Fibroblast of lung (primary cell): ENCODE data around the gene TRAF2. TPM values are rescaled to one million over a fixed set of nuclear protein-coding genes. Genes with fewer than 3 reads are reported as not detected.

ENCODE experiments used
- DNase-seq, 2 donors: peaks; one replicate each; pipeline versions ENCODE4 v3.0.0 to v3.0.0-alpha.2; 2010; ENCODE audit warnings: low read depth in 2 of 2
- H2AFZ ChIP-seq: 2 replicates; pipeline ENCODE4 v1.5.1; 2012; ENCODE audit warnings: low read length, control low read depth, inconsistent platforms
- H3K27ac ChIP-seq: 2 replicates; pipeline ENCODE4 v1.5.1; 2011; ENCODE audit warnings: low read length, control low read depth; ENCODE audit not compliant: insufficient read depth
- H3K27me3 ChIP-seq: 2 replicates; pipeline ENCODE4 v1.5.1; 2011; ENCODE audit warnings: mild to moderate bottlenecking, low read length; ENCODE audit not compliant: control insufficient read depth, insufficient read depth
- H3K36me3 ChIP-seq: 2 replicates; pipeline ENCODE4 v1.5.1; 2011; ENCODE audit warnings: low read length; ENCODE audit not compliant: control insufficient read depth, insufficient read depth
- H3K4me1 ChIP-seq: 2 replicates; pipeline ENCODE4 v1.5.1; 2011; ENCODE audit warnings: low read length; ENCODE audit not compliant: control insufficient read depth, insufficient read depth; ENCODE audit errors: extremely low read depth
- H3K4me2 ChIP-seq: 2 replicates; pipeline ENCODE4 v1.5.1; 2011; ENCODE audit warnings: low read length, control low read depth; ENCODE audit not compliant: insufficient read depth; ENCODE audit errors: extremely low read depth
- H3K4me3 ChIP-seq, 4 experiments: fragments of 200-600 bp in 1 of 4; sonication (generic) in 1 of 4; replicated peaks in 1 of 4; 2 replicates each; pipeline ENCODE4 v1.5.1; 2011 to 2016; ENCODE audit warnings: low read length in 4 of 4, low read depth in 3 of 4, mild to moderate bottlenecking in 3 of 4, control low read depth in 2 of 4, inconsistent platforms in 1 of 4, mixed read lengths in 1 of 4; ENCODE audit not compliant: insufficient read depth in 1 of 4; ENCODE audit errors: control extremely low read depth in 1 of 4
- H3K79me2 ChIP-seq: 2 replicates; pipeline ENCODE4 v1.5.1; 2012; ENCODE audit warnings: mild to moderate bottlenecking, low read length, inconsistent platforms; ENCODE audit not compliant: control insufficient read depth, insufficient read depth
- H3K9ac ChIP-seq: 2 replicates; pipeline ENCODE4 v1.5.1; 2011; ENCODE audit warnings: mild to moderate bottlenecking, low read length, control low read depth; ENCODE audit not compliant: insufficient read depth
- H3K9me3 ChIP-seq: 2 replicates; pipeline ENCODE4 v1.5.1; 2012; ENCODE audit warnings: low read depth, low read length; ENCODE audit not compliant: control insufficient read depth, insufficient read depth
- H4K20me1 ChIP-seq: 2 replicates; pipeline ENCODE4 v1.5.1; 2011; ENCODE audit warnings: low read length; ENCODE audit not compliant: control insufficient read depth, insufficient read depth; ENCODE audit errors: extremely low read depth
- EZH2 ChIP-seq: IDR thresholded peaks from 2 replicates; pipeline ENCODE4 v1.5.1; 2012; ENCODE audit warnings: low read length, control low read depth, mild to moderate bottlenecking; ENCODE audit errors: missing control alignments
- polyA plus RNA-seq, 2 donors: library from polyadenylated mRNA; depleted of rRNA in 1 of 2; stranded (reverse) in 1 of 2; unstranded in 1 of 2; fragments of >200 nt; gene quantifications; 2 replicates each; pipeline ENCODE4 v1.2.1, GENCODE V29; 2011 to 2012; ENCODE audit warnings: missing spikeins in 1 of 2
- total RNA-seq: library from RNA; depleted of rRNA; stranded (reverse); fragments of >200 nt; gene quantifications from 2 replicates; pipeline ENCODE4 v1.2.1, GENCODE V29; 2014
- TF ChIP-seq, protein P1 (sequence below), 2 donors: IDR thresholded peaks in 1 of 2; conservative IDR thresholded peaks in 1 of 2; 1 replicate in 1 of 2; 2 replicates in 1 of 2; pipeline ENCODE4 v1.5.1; 2011 to 2012; ENCODE audit warnings: low read length in 2 of 2, control low read depth in 1 of 2, inconsistent platforms in 1 of 2, low read depth in 1 of 2, mild to moderate bottlenecking in 1 of 2

TRAF2 gene
- total and polyA plus RNA-seq, 2 donors (not counting 1 experiment from before 2014, with no cell fraction given): 3.7 to 8.4 TPM

DNA sequence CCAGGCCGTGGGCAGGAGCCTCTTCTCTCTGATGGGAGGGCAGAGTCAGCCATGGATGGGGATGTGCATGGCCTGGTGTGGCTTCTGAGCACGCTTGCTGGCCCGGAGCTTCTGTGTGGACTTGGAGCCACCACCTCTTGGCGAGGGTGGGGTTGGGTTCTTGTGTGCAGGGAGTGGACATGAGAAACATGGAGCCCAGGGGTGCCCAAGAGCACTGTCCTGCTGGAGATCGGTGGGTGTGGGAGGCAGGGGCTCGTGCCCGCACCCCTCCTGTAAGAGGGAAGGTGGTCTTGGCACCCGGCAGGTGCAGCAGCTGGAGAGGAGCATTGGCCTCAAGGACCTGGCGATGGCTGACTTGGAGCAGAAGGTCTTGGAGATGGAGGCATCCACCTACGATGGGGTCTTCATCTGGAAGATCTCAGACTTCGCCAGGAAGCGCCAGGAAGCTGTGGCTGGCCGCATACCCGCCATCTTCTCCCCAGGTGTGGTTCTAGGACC, 34.5 kb downstream of the TRAF2 start:
- Histone ChIP-seq H3K4me3 (no peak overlapping the region), H2AFZ (no peak overlapping the region), H3K4me2 (no peak overlapping the region), H3K9me3 (no peaks in the 10 kb centered on the region), H3K79me2 (no peaks in the 10 kb centered on the region), H3K27ac (no peak overlapping the region), H3K4me1 (no peaks in the 10 kb centered on the region), H4K20me1 (no peaks in the 10 kb centered on the region), H3K36me3 (peaks cover 26% of the 10 kb centered on the region), H3K9ac (no peak overlapping the region), H3K27me3 (no peaks in the 10 kb centered on the region)
- no peak for TF ChIP-seq EZH2
- TF ChIP-seq, protein P1, sequence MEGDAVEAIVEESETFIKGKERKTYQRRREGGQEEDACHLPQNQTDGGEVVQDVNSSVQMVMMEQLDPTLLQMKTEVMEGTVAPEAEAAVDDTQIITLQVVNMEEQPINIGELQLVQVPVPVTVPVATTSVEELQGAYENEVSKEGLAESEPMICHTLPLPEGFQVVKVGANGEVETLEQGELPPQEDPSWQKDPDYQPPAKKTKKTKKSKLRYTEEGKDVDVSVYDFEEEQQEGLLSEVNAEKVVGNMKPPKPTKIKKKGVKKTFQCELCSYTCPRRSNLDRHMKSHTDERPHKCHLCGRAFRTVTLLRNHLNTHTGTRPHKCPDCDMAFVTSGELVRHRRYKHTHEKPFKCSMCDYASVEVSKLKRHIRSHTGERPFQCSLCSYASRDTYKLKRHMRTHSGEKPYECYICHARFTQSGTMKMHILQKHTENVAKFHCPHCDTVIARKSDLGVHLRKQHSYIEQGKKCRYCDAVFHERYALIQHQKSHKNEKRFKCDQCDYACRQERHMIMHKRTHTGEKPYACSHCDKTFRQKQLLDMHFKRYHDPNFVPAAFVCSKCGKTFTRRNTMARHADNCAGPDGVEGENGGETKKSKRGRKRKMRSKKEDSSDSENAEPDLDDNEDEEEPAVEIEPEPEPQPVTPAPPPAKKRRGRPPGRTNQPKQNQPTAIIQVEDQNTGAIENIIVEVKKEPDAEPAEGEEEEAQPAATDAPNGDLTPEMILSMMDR (conservative IDR thresholded peaks at IDR 0.05 in 1 of 2, IDR thresholded peaks at IDR 0.05 in 1 of 2; ENCODE audit: low read depth in 1 of 2, low read length in 2 of 2): no peak
- DNase-seq: no peak

- H3K36me3 ChIP-seq: peaks cover 27% of the 10 kb centered on the region
- no peaks in the 10 kb centered on the region for H3K27me3 ChIP-seq
- H3K9me3 ChIP-seq: no peaks in the 10 kb centered on the region
- no peak overlapping the region for H2AFZ ChIP-seq
- H4K20me1 ChIP-seq: no peaks in the 10 kb centered on the region
- no peak for DNase-seq
- no peaks in the 10 kb centered on the region for H3K4me1 ChIP-seq
- no peaks in the 10 kb centered on the region for H3K79me2 ChIP-seq
- no peak overlapping the region for H3K9ac ChIP-seq
- H3K27ac ChIP-seq: no peak overlapping the region
- no peak for TF ChIP-seq EZH2
- TF ChIP-seq, protein P1 (conservative IDR thresholded peaks at IDR 0.05 in 1 of 2, IDR thresholded peaks at IDR 0.05 in 1 of 2; ENCODE audit: low read depth in 1 of 2, low read length in 2 of 2): no peak
- H3K4me3 ChIP-seq: no peak overlapping the region
- no peak overlapping the region for H3K4me2 ChIP-seq
These were observed 35.0 kb downstream of the TRAF2 start for GRCh38 chr9:136921307-136921706.

- Histone ChIP-seq H3K9ac (no peak overlapping the region), H3K27ac (no peak overlapping the region), H3K79me2 (no peaks in the 10 kb centered on the region), H2AFZ (no peak overlapping the region), H3K4me2 (no peak overlapping the region), H3K27me3 (no peaks in the 10 kb centered on the region), H4K20me1 (no peaks in the 10 kb centered on the region), H3K4me1 (no peaks in the 10 kb centered on the region), H3K4me3 (no peak overlapping the region), H3K9me3 (no peaks in the 10 kb centered on the region), H3K36me3 (peaks cover 25% of the 10 kb centered on the region)
- DNase-seq: no peak
- TF ChIP-seq, protein P1 (conservative IDR thresholded peaks at IDR 0.05 in 1 of 2, IDR thresholded peaks at IDR 0.05 in 1 of 2; ENCODE audit: low read depth in 1 of 2, low read length in 2 of 2): no peak
- no peak for TF ChIP-seq EZH2
These were observed 35.4 kb downstream of the TRAF2 start for GRCh38 chr9:136921718-136922117.
